ELR (cell line): ENCODE results near the gene C10orf105.
A peak's percentile ranks its signal among the peaks of the same experiment; 100 is the strongest.

Experiments used
- DNase-seq: peaks from one replicate; pipeline ENCODE4 v3.0.0-alpha.2; 2015; ENCODE audit warnings: low read depth

Gene C10orf105

GRCh38 chr10:71675295-71675970 lies 44.1 kb downstream of the C10orf105 start:
- DNase-seq, result no peak

- DNase-seq, result no peak
Measured at GRCh38 chr10:71671994-71672946, 47.3 kb downstream of the C10orf105 start.

GRCh38 chr10:71667387-71667752 lies 52.2 kb downstream of the C10orf105 start:
- no peak for DNase-seq

- DNase-seq, result no peak
Measured at GRCh38 chr10:71666639-71667386, 52.8 kb downstream of the C10orf105 start.

- no peak for DNase-seq
Measured at GRCh38 chr10:71665456-71665855, 54.1 kb downstream of the C10orf105 start.

GRCh38 chr10:71664585-71664984 lies 55.0 kb downstream of the C10orf105 start:
- DNase-seq, result no peak

GRCh38 chr10:71663311-71663710 lies 56.3 kb downstream of the C10orf105 start:
- DNase-seq, result peak; percentile 12

- no peak for DNase-seq
Measured at GRCh38 chr10:71661779-71662336, 57.7 kb downstream of the C10orf105 start.
